ENCODE data around the gene PUM1. TPM values are rescaled to one million over a fixed set of nuclear protein-coding genes. Genes with fewer than 3 reads are reported as not detected.
"Not testable (repeated sequence)": the region's sequence is repeated elsewhere in the genome, so short reads cannot be mapped to it uniquely, and the experiment has no call there.

The PUM1 gene
- total and polyA plus RNA-seq, 2 of the 4 experiments (the other 2 are of a cell fraction) = 75.4 to 137 TPM

- H3K14ac ChIP-seq (replicated peaks; ENCODE audit: low read depth, low read length); CTCF ChIA-PET; DNase-seq; H3K9me3 ChIP-seq (ENCODE audit: control insufficient read depth, insufficient read depth, low read length); H3K9ac ChIP-seq (ENCODE audit: low read depth, low read length); dilution Hi-C loops (cut with HindIII; ENCODE audit: low sequenced_read_pairs, unreplicated experiment); intact Hi-C loops (cut with micrococcal nuclease); H3K27me3 ChIP-seq (ENCODE audit: control insufficient read depth, insufficient read depth, low read length); H3K4me2 ChIP-seq (ENCODE audit: low read depth, low read length); H2BK15ac ChIP-seq (ENCODE audit: low read depth, low read length); H4K8ac ChIP-seq (ENCODE audit: low read depth in 2 of 2, low read length in 2 of 2); H2AFZ ChIP-seq (replicated peaks; ENCODE audit: low read length, poor library complexity); H2AK9ac ChIP-seq (replicated peaks; ENCODE audit: low read depth, low read length, poor library complexity); POLR2A ChIA-PET (ENCODE audit: unreplicated experiment); H4K91ac ChIP-seq (ENCODE audit: insufficient read depth, low read depth, low read length); H3K18ac ChIP-seq (ENCODE audit: low read depth, low read length); H3K27ac ChIP-seq (ENCODE audit: insufficient read depth, low read length); H3K23ac ChIP-seq (ENCODE audit: low read depth, low read length); in situ Hi-C loops (cut with MboI; ENCODE audit: low sequenced_read_pairs); H2BK120ac ChIP-seq (ENCODE audit: low read depth, low read length); H2BK20ac ChIP-seq (ENCODE audit: low read depth, low read length); H3K4me1 ChIP-seq (ENCODE audit: control insufficient read depth, insufficient read depth, low read length); H2BK5ac ChIP-seq (ENCODE audit: low read depth, low read length, poor library complexity, severe bottlenecking); ATAC-seq (ENCODE audit: low read depth); H3K4ac ChIP-seq (ENCODE audit: low read depth, low read length); H3K4me3 ChIP-seq (ENCODE audit: insufficient read depth, low read depth, low read length); BruUV-seq (replicated peaks); H3K56ac ChIP-seq (ENCODE audit: extremely low read depth, insufficient read depth, low read length); H4K5ac ChIP-seq (ENCODE audit: low read depth, low read length); H2AK5ac ChIP-seq (ENCODE audit: low read depth, low read length): not testable (repeated sequence)
- Histone ChIP-seq H3K36me3 (ENCODE audit: control insufficient read depth, insufficient read depth, low read length) (peaks cover 50% of the 10 kb centered on the region), H4K20me1 (ENCODE audit: insufficient read depth, low read length) (peaks cover 28% of the 10 kb centered on the region), H3K9me1 (ENCODE audit: insufficient read depth, low read length) (peaks cover 29% of the 10 kb centered on the region), H3K79me1 (ENCODE audit: low read depth in 1 of 2, low read length in 2 of 2) (peaks cover 16 to 43% of the 10 kb centered on the region in 2 experiments)
- WGBS, 2 experiments (ENCODE audit: extremely low coverage in 2 of 2, insufficient read length in 1 of 2) = no CpG with 5 or more reads among the region's 4 CpGs
These were observed 129.8 kb downstream of the PUM1 start for GRCh38 chr1:30935758-30936157.

Measured in IMR-90 (cell line).